ENCODE data around the gene GRB10.

GRCh38 chr7:50552139-50552538 is 230.6 kb downstream of the GRB10 start:
- TF ChIP-seq EZH2 (IDR thresholded peaks at IDR 0.05) (no peak), EZH2phosphoT487 (IDR thresholded peaks at IDR 0.05) (no peak)
- TF ChIP-seq, protein P1, sequence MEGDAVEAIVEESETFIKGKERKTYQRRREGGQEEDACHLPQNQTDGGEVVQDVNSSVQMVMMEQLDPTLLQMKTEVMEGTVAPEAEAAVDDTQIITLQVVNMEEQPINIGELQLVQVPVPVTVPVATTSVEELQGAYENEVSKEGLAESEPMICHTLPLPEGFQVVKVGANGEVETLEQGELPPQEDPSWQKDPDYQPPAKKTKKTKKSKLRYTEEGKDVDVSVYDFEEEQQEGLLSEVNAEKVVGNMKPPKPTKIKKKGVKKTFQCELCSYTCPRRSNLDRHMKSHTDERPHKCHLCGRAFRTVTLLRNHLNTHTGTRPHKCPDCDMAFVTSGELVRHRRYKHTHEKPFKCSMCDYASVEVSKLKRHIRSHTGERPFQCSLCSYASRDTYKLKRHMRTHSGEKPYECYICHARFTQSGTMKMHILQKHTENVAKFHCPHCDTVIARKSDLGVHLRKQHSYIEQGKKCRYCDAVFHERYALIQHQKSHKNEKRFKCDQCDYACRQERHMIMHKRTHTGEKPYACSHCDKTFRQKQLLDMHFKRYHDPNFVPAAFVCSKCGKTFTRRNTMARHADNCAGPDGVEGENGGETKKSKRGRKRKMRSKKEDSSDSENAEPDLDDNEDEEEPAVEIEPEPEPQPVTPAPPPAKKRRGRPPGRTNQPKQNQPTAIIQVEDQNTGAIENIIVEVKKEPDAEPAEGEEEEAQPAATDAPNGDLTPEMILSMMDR (IDR thresholded peaks at IDR 0.05), result no peak

All from neural progenitor cell (in vitro differentiated cells).